GM12878 (cell line): ENCODE results near the gene OTOG. TPM values are rescaled to one million over a fixed set of nuclear protein-coding genes. Genes with fewer than 3 reads are reported as not detected.

Experiments used
- ATAC-seq: fragments of 200-7000 bp; cut with Tn5 transposase; 3 replicates; pipeline ENCODE4 v1.9.1; 2020; ENCODE audit warnings: mild to moderate bottlenecking, moderate library complexity
- BruUV-seq: library from RNA; stranded (reverse); fragments of 400-500 nt; replicated peaks from 2 replicates; lab custom pipeline; 2021; lab: Mats Ljungman, UMichigan
- CTCF ChIA-PET: fragments of 300-600 bp; sonication (Branson Sonifier 250); formaldehyde crosslinking; extraction: SDS; loops from one replicate; lab custom pipeline; 2021; ENCODE audit warnings: inconsistent platforms; lab: Yijun Ruan, JAX
- POLR2A ChIA-PET: fragments of 350-600 bp; formaldehyde crosslinking; extraction: SDS; loops from one replicate; lab custom pipeline; 2021; ENCODE audit warnings: inconsistent platforms; lab: Charles Lee
- RAD21 ChIA-PET: fragments of 300-600 bp; sonication (Branson Sonifier 250); formaldehyde crosslinking; loops from one replicate; lab custom pipeline; 2023; ENCODE audit warnings: antibody characterized with exemption; ENCODE audit not compliant: unreplicated experiment; lab: Charles Lee
- SMC1A ChIA-PET: fragments of 300-600 bp; sonication (Branson Sonifier 250); formaldehyde crosslinking; loops from one replicate; lab custom pipeline; 2023; ENCODE audit not compliant: unreplicated experiment, uncharacterized antibody; lab: Charles Lee
- DNase-seq: peaks from one replicate; pipeline ENCODE4 v3.0.0-alpha.2; 2011; ENCODE audit warnings: low read depth, low spot score
- FAIRE-seq: peaks from 3 replicates; lab custom pipeline; 2011; peaks lifted over from hg19 to GRCh38; lab: Jason Lieb, UNC
- H2AFZ ChIP-seq: 2 replicates; pipeline ENCODE4 v1.6.0; 2011; ENCODE audit warnings: low read depth, low read length, control low read depth; ENCODE audit not compliant: control insufficient read depth
- H3K27ac ChIP-seq: 2 replicates; pipeline ENCODE4 v1.5.1; 2011; ENCODE audit warnings: control low read depth; ENCODE audit not compliant: control insufficient read depth, insufficient read depth
- H3K27me3 ChIP-seq, 2 experiments: replicated peaks in 1 of 2; 2 replicates each; pipeline versions ENCODE4 v1.6.0 to v1.6.1; 2011; ENCODE audit warnings: low read length in 1 of 2; ENCODE audit not compliant: control insufficient read depth in 2 of 2, insufficient read depth in 2 of 2
- H3K36me3 ChIP-seq, 2 experiments: 2 replicates each; pipeline ENCODE4 v1.5.1; 2011; ENCODE audit warnings: low read length in 1 of 2; ENCODE audit not compliant: control insufficient read depth in 2 of 2, insufficient read depth in 2 of 2
- H3K4me1 ChIP-seq: 2 replicates; pipeline ENCODE4 v1.6.1; 2011; ENCODE audit warnings: mild to moderate bottlenecking, low read length, moderate library complexity, mixed read lengths; ENCODE audit not compliant: control insufficient read depth, insufficient read depth
- H3K4me2 ChIP-seq: 2 replicates; pipeline ENCODE4 v1.6.0; 2011; ENCODE audit warnings: control low read depth; ENCODE audit not compliant: control insufficient read depth, insufficient read depth
- H3K4me3 ChIP-seq: fragments of 200-600 bp; sonication (generic); 2 replicates; pipeline ENCODE4 v1.5.1; 2016
- H3K79me2 ChIP-seq: 2 replicates; pipeline ENCODE4 v1.6.0; 2011; ENCODE audit warnings: low read length; ENCODE audit not compliant: control insufficient read depth, insufficient read depth
- H3K9ac ChIP-seq: 2 replicates; pipeline ENCODE4 v1.8.0; 2011; ENCODE audit warnings: low read length, control low read depth, mixed read lengths; ENCODE audit not compliant: control insufficient read depth, insufficient read depth
- H3K9me3 ChIP-seq: replicated peaks from 3 replicates; pipeline ENCODE4 v1.5.1; 2011; ENCODE audit warnings: mild to moderate bottlenecking, low read length; ENCODE audit not compliant: control insufficient read depth, insufficient read depth
- H4K20me1 ChIP-seq: 2 replicates; pipeline ENCODE4 v1.6.0; 2011; ENCODE audit not compliant: control insufficient read depth, insufficient read depth
- BHLHE40 ChIP-seq, 2 experiments: fragments of 450-650 bp in 1 of 2; IDR thresholded peaks; 2 replicates each; pipeline ENCODE4 v1.6.1; 2011 to 2017; ENCODE audit warnings: low read depth in 2 of 2, borderline replicate concordance in 1 of 2, improper control_type of control experiment in 1 of 2, low read length in 1 of 2, mild to moderate bottlenecking in 1 of 2
- CBX5 ChIP-seq: sonication (generic); IDR thresholded peaks from 2 replicates; pipeline ENCODE4 v1.6.1; 2016; ENCODE audit warnings: low read depth, moderate library complexity, mild to moderate bottlenecking, inconsistent platforms
- ESRRA ChIP-seq: IDR thresholded peaks from 2 replicates; pipeline ENCODE4 v1.6.1; 2012; ENCODE audit warnings: mild to moderate bottlenecking, low read length, improper control_type of control experiment
- GATAD2B ChIP-seq: fragments of 450-650 bp; conservative IDR thresholded peaks from 2 replicates; pipeline ENCODE4 v1.6.1; 2017; ENCODE audit warnings: low read depth, mild to moderate bottlenecking, moderate library complexity
- IKZF2 ChIP-seq, 2 experiments: fragments of 450-650 bp; IDR thresholded peaks; 2 replicates each; pipeline ENCODE4 v1.6.1; 2017; ENCODE audit warnings: mild to moderate bottlenecking in 2 of 2, moderate library complexity in 2 of 2
- IRF5 ChIP-seq: fragments of 450-650 bp; IDR thresholded peaks from 2 replicates; pipeline ENCODE4 v1.6.1; 2017; ENCODE audit warnings: borderline replicate concordance
- JUND ChIP-seq: IDR thresholded peaks from 2 replicates; pipeline ENCODE4 v1.6.1; 2012; ENCODE audit warnings: low read depth, mild to moderate bottlenecking, low read length, improper control_type of control experiment, moderate library complexity
- MTA3 ChIP-seq: IDR thresholded peaks from 2 replicates; pipeline ENCODE4 v1.6.1; 2012; ENCODE audit warnings: low read length, inconsistent platforms, borderline replicate concordance
- PML ChIP-seq: IDR thresholded peaks from 2 replicates; pipeline ENCODE4 v1.6.1; 2012; ENCODE audit warnings: low read length, inconsistent platforms
- RCOR1 ChIP-seq: conservative IDR thresholded peaks from 2 replicates; pipeline ENCODE4 v1.6.1; 2012; ENCODE audit warnings: low read depth, low read length, improper control_type of control experiment
- SIN3A ChIP-seq: IDR thresholded peaks from 2 replicates; pipeline ENCODE4 v1.6.1; 2012; ENCODE audit warnings: low read depth, low read length, improper control_type of control experiment
- SMC3 ChIP-seq: IDR thresholded peaks from 2 replicates; pipeline ENCODE4 v1.6.1; 2011; ENCODE audit warnings: low read length, improper control_type of control experiment, borderline replicate concordance
- USF2 ChIP-seq: IDR thresholded peaks from 2 replicates; pipeline ENCODE4 v1.6.1; 2011; ENCODE audit warnings: low read depth, low read length, improper control_type of control experiment, borderline replicate concordance
- YY1 ChIP-seq: IDR thresholded peaks from 2 replicates; pipeline ENCODE4 v1.6.1; 2011; ENCODE audit warnings: low read depth, mild to moderate bottlenecking, low read length
- ZSCAN29 ChIP-seq: fragments of 450-650 bp; IDR thresholded peaks from 2 replicates; pipeline ENCODE4 v1.6.1; 2017; ENCODE audit warnings: mild to moderate bottlenecking, moderate library complexity
- WGBS: methylation state at CpG from one replicate; pipeline ENCODE4 v1.1.6; 2016; ENCODE audit warnings: low lambda C conversion rate; ENCODE audit not compliant: insufficient replicate concordance, insufficient coverage; ENCODE audit errors: missing lambda C conversion rate; 5-methylcytosine and 5-hydroxymethylcytosine counted together
- in situ Hi-C: fragments of 300-500 bp; cut with MboI; formaldehyde crosslinking; loops from 9 replicates; pipeline ENCODE4 v1.14.3; 2018; ENCODE audit warnings: mixed read lengths
- intact Hi-C: fragments of 100-400 bp; cut with micrococcal nuclease; formaldehyde crosslinking; loops from one replicate; pipeline ENCODE4 v1.14.2; 2022; ENCODE audit not compliant: unreplicated experiment
- polyA plus RNA-seq, 11 experiments: library from polyadenylated mRNA; depleted of rRNA in 4 of 11; unstranded in 6 of 11; stranded (reverse) in 5 of 11; fragments of >200 nt; fragmentation: Nextera tagmentation in 4 of 11; fragmentation: Illumina TruSeq in 1 of 11; extraction: Ambion mirVana in 4 of 11; extraction: Trizol in 1 of 11; gene quantifications; 1 replicate in 1 of 11; 2 replicates in 10 of 11; pipeline versions ENCODE4 v1.2.1 to v1.2.3, GENCODE V29; 2011 to 2016; ENCODE audit warnings: inconsistent platforms in 2 of 11, missing spikeins in 2 of 11, low read depth in 1 of 11
- total RNA-seq, 4 experiments: library from RNA; depleted of rRNA in 3 of 4; stranded (reverse); fragments of >200 nt in 3 of 4; fragmentation: Illumina TruSeq in 1 of 4; extraction: Trizol in 1 of 4; gene quantifications; 2 replicates each; pipeline versions ENCODE4 v1.2.1 to v1.2.3, GENCODE V29; 2013 to 2021

OTOG gene
- total and polyA plus RNA-seq, 10 of the 15 experiments (the other 5 are each of a cell fraction or from before 2014, with no cell fraction given): not detected

- POLR2A ChIA-PET: no interaction called here
- H3K27me3 ChIP-seq: peaks cover 4% of the 10 kb centered on the region in 2 experiments
- H3K36me3 ChIP-seq: no peaks in the 10 kb centered on the region
- H3K79me2 ChIP-seq: no peaks in the 10 kb centered on the region
- no peak for DNase-seq
- TF ChIP-seq JUND: no peak
- TF ChIP-seq, all 136 proteins: peak for 0
- Histone ChIP-seq H3K27ac (no peak overlapping the region), H3K4me2 (no peak overlapping the region), H3K9me3 (no peaks in the 10 kb centered on the region), H4K20me1 (no peaks in the 10 kb centered on the region), H2AFZ (no peak overlapping the region), H3K4me1 (no peaks in the 10 kb centered on the region), H3K9ac (no peak overlapping the region), H3K4me3 (no peak overlapping the region)
- intact Hi-C loops (no loop called here), in situ Hi-C loops (no loop called here)
- no peak for FAIRE-seq
- ChIA-PET CTCF (no interaction called here), SMC1A (no interaction called here), RAD21 (no interaction called here)
- no peak for ATAC-seq
- BruUV-seq: no TSS peak
- 30% methylated on average over 45 of the region's 68 CpGs for WGBS
These were observed 148.7 kb downstream of the OTOG start for GRCh38 chr11:17695454-17696441.

GRCh38 chr11:17696741-17697140 is 149.7 kb downstream of the OTOG start:
- SMC1A ChIA-PET: no interaction called here
- no peak overlapping the region for H3K9ac ChIP-seq
- CTCF ChIA-PET: no interaction called here
- RAD21 ChIA-PET: no interaction called here
- H3K79me2 ChIP-seq: no peaks in the 10 kb centered on the region
- in situ Hi-C loops: no loop called here
- TF ChIP-seq BHLHE40 (IDR thresholded peaks at IDR 0.05; ENCODE audit: borderline replicate concordance in 1 of 2, low read depth in 2 of 2, low read length in 1 of 2) (no peak), RCOR1 (no peak), IRF5 (no peak), YY1 (no peak), MTA3 (no peak), CBX5 (no peak), USF2 (no peak), GATAD2B (no peak), JUND (no peak), SIN3A (no peak), PML (no peak), ESRRA (no peak), ZSCAN29 (no peak), IKZF2 (IDR thresholded peaks at IDR 0.05) (no peak), SMC3 (no peak)
- TF ChIP-seq, all 136 proteins: peak for 0
- no TSS peak for BruUV-seq
- H3K4me1 ChIP-seq: no peaks in the 10 kb centered on the region
- peaks cover 4% of the 10 kb centered on the region in 2 experiments for H3K27me3 ChIP-seq
- H3K27ac ChIP-seq: no peak overlapping the region
- no peak for DNase-seq
- intact Hi-C loops: no loop called here
- H3K4me3 ChIP-seq: no peak overlapping the region
- no peak overlapping the region for H3K4me2 ChIP-seq
- no peaks in the 10 kb centered on the region for H4K20me1 ChIP-seq
- no peaks in the 10 kb centered on the region for H3K9me3 ChIP-seq
- H3K36me3 ChIP-seq: no peaks in the 10 kb centered on the region
- no peak for FAIRE-seq
- 26% methylated on average over 5 of the region's 5 CpGs for WGBS
- no peak for ATAC-seq
- POLR2A ChIA-PET: no interaction called here
- H2AFZ ChIP-seq: no peak overlapping the region
